Lower leg skin (tissue), 4 donors: Measurements from ENCODE around the gene AOC2. TPM values are rescaled to one million over a fixed set of nuclear protein-coding genes. Genes with fewer than 3 reads are reported as not detected.

ENCODE experiments used
- DNase-seq, 2 donors: peaks; one replicate each; pipeline ENCODE4 v3.0.0-alpha.2; 2019; ENCODE audit warnings: low spot score in 2 of 2
- H3K4me3 ChIP-seq: fragments of 200-600 bp; sonication (generic); 2 replicates; pipeline ENCODE4 v1.5.1; 2017; ENCODE audit warnings: mild to moderate bottlenecking, low read depth; ENCODE audit not compliant: poor library complexity, severe bottlenecking
- POLR2A ChIP-seq, 2 donors: fragments of 450-650 bp; IDR thresholded peaks; one replicate each; pipeline ENCODE4 v1.6.1; 2016 to 2017; ENCODE audit warnings: antibody characterized with exemption in 2 of 2, mild to moderate bottlenecking in 1 of 2, moderate library complexity in 1 of 2
- WGBS, 2 donors: methylation state at CpG; one replicate each; pipeline ENCODE4 v1.1.5; 2018; 5-methylcytosine and 5-hydroxymethylcytosine counted together
- intact Hi-C: fragments of 100-400 bp; cut with DNase I; formaldehyde crosslinking; loops from one replicate; pipeline ENCODE4 v1.15.0; 2023; ENCODE audit warnings: low total_unique reads
- total RNA-seq, 4 donors: library from RNA; depleted of rRNA; stranded (reverse); fragments of >200 nt; gene quantifications; one replicate each; pipeline ENCODE4 v1.1.0, GENCODE V29; 2016
- TF ChIP-seq, protein P1 (sequence below), 3 donors: fragments of 450-650 bp; IDR thresholded peaks; one replicate each; pipeline ENCODE4 v1.5.1; 2016; ENCODE audit warnings: antibody characterized with exemption in 3 of 3, mild to moderate bottlenecking in 3 of 3, moderate library complexity in 2 of 3

AOC2 gene
- total RNA-seq, 4 donors from 2014 or later = 0.52 to 2.4 (median 1.2) TPM

DNA sequence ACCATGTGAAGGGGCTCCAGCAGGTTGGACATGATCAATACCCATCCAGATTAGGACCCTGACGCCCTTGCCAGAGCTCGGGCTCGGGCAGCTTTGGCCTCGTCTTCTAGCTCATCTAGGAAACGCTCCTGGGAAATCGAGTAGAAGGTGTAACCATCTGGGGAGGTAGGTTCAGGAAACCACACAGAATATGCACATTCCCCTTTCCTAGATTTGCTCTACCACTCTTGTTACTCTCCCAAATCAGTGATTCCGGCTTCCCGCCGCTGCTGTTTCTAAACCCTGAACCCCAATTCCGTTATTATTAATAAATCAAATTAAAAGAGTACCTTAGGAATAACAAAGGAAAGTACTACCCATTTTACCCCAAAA, 46.4 kb upstream of the AOC2 start:
- intact Hi-C loops = no loop called here
- DNase-seq = no peak
- H3K4me3 ChIP-seq = peak overlapping the region; percentile 94
- TF ChIP-seq, protein P1, sequence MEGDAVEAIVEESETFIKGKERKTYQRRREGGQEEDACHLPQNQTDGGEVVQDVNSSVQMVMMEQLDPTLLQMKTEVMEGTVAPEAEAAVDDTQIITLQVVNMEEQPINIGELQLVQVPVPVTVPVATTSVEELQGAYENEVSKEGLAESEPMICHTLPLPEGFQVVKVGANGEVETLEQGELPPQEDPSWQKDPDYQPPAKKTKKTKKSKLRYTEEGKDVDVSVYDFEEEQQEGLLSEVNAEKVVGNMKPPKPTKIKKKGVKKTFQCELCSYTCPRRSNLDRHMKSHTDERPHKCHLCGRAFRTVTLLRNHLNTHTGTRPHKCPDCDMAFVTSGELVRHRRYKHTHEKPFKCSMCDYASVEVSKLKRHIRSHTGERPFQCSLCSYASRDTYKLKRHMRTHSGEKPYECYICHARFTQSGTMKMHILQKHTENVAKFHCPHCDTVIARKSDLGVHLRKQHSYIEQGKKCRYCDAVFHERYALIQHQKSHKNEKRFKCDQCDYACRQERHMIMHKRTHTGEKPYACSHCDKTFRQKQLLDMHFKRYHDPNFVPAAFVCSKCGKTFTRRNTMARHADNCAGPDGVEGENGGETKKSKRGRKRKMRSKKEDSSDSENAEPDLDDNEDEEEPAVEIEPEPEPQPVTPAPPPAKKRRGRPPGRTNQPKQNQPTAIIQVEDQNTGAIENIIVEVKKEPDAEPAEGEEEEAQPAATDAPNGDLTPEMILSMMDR (IDR thresholded peaks at IDR 0.05) = no peak
- no peak for TF ChIP-seq POLR2A (IDR thresholded peaks at IDR 0.05)
- WGBS, 2 donors = 9 to 12% methylated on average over 10 of the region's 10 CpGs

DNA sequence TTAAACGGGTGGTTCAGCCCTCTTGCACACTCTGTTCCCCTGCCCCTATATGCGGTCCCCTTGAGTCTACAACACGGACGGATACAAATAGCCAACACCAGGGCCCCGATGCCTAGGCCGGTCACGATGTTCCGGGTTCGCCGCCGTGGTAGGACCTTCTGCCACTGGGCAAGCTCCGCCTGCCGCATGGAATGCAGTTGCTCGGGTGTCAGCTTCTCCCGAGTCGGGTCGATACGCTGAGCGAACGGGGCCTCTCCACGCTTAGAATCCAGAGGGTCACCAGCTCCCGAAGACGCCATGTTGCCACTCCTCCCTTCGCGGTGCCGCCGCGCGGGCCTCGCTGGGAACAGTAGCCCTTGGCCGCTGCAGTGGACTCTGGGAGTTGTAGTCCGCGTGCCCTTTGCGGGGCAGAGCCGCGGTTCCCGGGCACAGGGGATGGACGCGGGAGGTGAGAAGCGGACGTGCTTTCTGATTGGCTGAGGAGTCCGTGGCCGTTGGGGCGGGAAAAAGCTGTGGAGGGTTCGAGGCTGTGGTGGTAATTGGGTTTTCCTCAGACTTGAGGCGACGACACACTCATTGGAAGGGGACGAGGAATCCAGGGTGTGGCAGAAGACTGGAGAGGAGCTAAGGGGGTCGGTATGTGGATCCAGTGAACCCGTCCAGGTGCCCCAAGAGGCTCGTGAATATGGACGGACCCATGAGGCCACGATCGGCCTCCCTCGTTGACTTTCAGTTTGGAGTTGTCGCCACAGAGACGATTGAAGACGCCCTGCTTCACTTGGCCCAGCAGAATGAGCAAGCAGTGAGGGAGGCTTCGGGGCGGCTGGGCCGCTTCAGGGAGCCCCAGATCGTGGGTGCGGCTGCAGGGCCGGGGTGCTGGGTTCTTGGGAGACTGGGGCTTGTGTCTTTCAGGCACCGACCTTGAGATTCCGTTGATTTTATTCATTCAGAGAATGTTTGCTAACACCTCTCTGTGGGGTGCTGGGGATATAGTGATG, 45.7 kb upstream of the AOC2 start, which contains the start of the genes CNTD1 and COA3:
Gene CNTD1, plus strand, starts transcription at position 479 of the 998 bp plus-strand sequence. Its CDS starts 207 bp downstream, at position 686.
Gene COA3, minus strand, starts transcription at position 322 of the 998 bp plus-strand sequence. Its CDS starts 23 bp downstream, at position 299.
- intact Hi-C loops = no loop called here
- peak within 1 kb of the TSS; percentile 94 for H3K4me3 ChIP-seq
- 26 to 27% methylated on average over 64 to 66 of the region's 66 CpGs for WGBS, 2 donors
- TF ChIP-seq, protein P1 (IDR thresholded peaks at IDR 0.05) = no peak
- no peak for TF ChIP-seq POLR2A (IDR thresholded peaks at IDR 0.05)
- DNase-seq = peak; percentile 68 to 96

GRCh38 chr17:42803074-42803883, 41.1 kb upstream of the AOC2 start:
- 66 to 81% methylated on average over 2 of the region's 2 CpGs for WGBS, 2 donors
- intact Hi-C loops = no loop called here
- TF ChIP-seq, protein P1 (IDR thresholded peaks at IDR 0.05) = no peak
- no peak for TF ChIP-seq POLR2A (IDR thresholded peaks at IDR 0.05)
- no peak overlapping the region for H3K4me3 ChIP-seq
- DNase-seq = no peak

GRCh38 chr17:42804918-42805367, 39.4 kb upstream of the AOC2 start:
- no peak overlapping the region for H3K4me3 ChIP-seq
- WGBS, 2 donors = 85 to 93% methylated on average over 1 of the region's 1 CpG
- no peak for DNase-seq
- TF ChIP-seq, protein P1 (IDR thresholded peaks at IDR 0.05) = no peak
- no peak for TF ChIP-seq POLR2A (IDR thresholded peaks at IDR 0.05)
- intact Hi-C loops = no loop called here

- TF ChIP-seq, protein P1 (IDR thresholded peaks at IDR 0.05) = no peak
- TF ChIP-seq POLR2A (IDR thresholded peaks at IDR 0.05) = no peak
- 89% methylated on average over 1 of the region's 1 CpG for WGBS, 2 donors
- DNase-seq = no peak
- H3K4me3 ChIP-seq = no peak overlapping the region
- intact Hi-C loops = no loop called here
Observed at GRCh38 chr17:42806249-42806648, 38.1 kb upstream of the AOC2 start.
